ENCODE measurements around the gene TMEM108.

The TMEM108 gene

DNA sequence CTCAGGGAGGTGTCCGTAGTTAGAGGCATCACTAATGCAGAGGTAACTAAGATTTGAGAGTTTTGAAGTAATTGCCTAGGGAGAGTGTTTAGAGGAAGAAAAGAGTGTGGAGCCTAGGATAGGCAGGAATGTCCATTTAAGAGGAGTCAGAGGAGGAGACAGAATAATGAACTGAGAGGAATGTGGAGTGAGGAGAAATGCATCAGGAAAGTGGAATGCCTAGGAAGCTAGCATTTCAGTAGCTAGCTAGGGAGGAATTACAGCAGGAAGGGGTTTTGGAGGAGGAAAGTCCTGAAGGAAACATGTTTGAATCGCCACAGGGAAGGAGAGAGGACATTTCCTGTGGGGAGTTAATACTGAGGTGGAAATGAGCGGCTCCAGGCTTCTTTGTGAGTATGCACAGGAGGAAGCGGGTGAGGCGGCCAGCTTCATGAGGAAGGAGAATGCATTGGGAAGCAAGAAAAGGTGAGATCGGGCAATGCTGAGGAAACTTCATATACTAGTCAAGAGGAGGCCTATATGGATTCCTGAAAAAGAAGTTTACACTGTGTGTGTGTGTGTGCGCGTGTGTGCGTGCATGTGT lies 154.3 kb downstream of the TMEM108 start:
- Histone ChIP-seq H3K4me3 (ENCODE audit: low read depth, low read length) (no peak overlapping the region), H3K4me1 (ENCODE audit: control insufficient read depth, insufficient read depth, low read length, unreplicated experiment) (no peaks in the 10 kb centered on the region), H2AFZ (ENCODE audit: low read length, unreplicated experiment) (no peak overlapping the region), H3K27me3 (ENCODE audit: insufficient read depth, low read length) (peaks cover 12% of the 10 kb centered on the region; the same call in 1 of the 2 replicates), H3K27ac (ENCODE audit: low read depth, low read length) (no peak overlapping the region), H3K36me3 (ENCODE audit: insufficient read depth, low read length) (no peaks in the 10 kb centered on the region), H3K79me2 (ENCODE audit: control insufficient read depth, insufficient read depth, low read length, unreplicated experiment) (no peaks in the 10 kb centered on the region)

DNA sequence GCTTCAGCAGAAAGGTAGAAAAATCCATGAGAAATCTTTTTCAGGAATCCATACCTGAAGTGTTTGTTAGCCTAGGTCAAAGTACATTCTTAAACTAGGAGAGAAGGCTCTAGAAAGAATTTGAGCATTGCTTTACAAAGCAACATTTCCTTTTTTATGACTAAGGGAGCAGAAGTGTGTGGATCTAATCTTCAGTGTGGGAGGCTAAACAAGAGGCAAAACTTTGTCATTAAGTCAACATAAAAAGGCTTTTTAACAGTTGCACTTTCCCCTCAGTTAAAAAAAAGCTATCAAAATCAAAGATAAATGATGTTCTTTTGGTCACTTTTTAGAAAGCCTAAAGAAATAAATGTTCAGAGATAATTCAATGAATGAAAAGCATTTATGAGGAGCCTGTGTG lies 154.8 kb downstream of the TMEM108 start:
- H3K4me3 ChIP-seq (ENCODE audit: low read depth, low read length): no peak overlapping the region
- H3K4me1 ChIP-seq (ENCODE audit: control insufficient read depth, insufficient read depth, low read length, unreplicated experiment): no peaks in the 10 kb centered on the region
- H2AFZ ChIP-seq (ENCODE audit: low read length, unreplicated experiment): no peak overlapping the region
- H3K27me3 ChIP-seq (ENCODE audit: insufficient read depth, low read length): peaks cover 12% of the 10 kb centered on the region; the same call in 1 of the 2 replicates
- H3K27ac ChIP-seq (ENCODE audit: low read depth, low read length): no peak overlapping the region
- no peaks in the 10 kb centered on the region for H3K79me2 ChIP-seq (ENCODE audit: control insufficient read depth, insufficient read depth, low read length, unreplicated experiment)
- H3K36me3 ChIP-seq (ENCODE audit: insufficient read depth, low read length): no peaks in the 10 kb centered on the region

DNA sequence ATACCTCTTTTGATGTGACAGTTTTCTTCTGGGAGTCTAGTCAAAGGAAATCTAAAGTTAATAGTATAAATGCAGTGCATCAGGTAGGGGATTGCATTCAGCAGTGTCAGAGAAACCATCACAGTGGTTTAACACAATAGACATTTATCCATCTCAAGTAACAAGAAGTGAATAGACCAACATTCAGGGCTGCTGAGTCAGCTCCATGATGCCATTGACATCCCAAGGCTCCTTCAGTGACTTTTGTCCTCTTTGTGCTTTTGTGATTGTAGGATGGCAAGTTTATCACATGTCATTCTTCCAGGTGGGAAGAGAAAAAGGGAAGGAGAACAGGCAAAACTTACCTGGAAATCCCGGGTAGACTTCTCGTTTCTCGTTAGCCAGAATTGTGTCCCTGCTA lies 158.3 kb downstream of the TMEM108 start:
- H3K4me1 ChIP-seq (ENCODE audit: control insufficient read depth, insufficient read depth, low read length, unreplicated experiment): no peaks in the 10 kb centered on the region
- no peak overlapping the region for H3K27ac ChIP-seq (ENCODE audit: low read depth, low read length)
- peaks cover 3% of the 10 kb centered on the region; the same call in 1 of the 2 replicates for H3K27me3 ChIP-seq (ENCODE audit: insufficient read depth, low read length)
- H3K79me2 ChIP-seq (ENCODE audit: control insufficient read depth, insufficient read depth, low read length, unreplicated experiment): no peaks in the 10 kb centered on the region
- no peaks in the 10 kb centered on the region for H3K36me3 ChIP-seq (ENCODE audit: insufficient read depth, low read length)
- no peak overlapping the region for H2AFZ ChIP-seq (ENCODE audit: low read length, unreplicated experiment)
- no peak overlapping the region for H3K4me3 ChIP-seq (ENCODE audit: low read depth, low read length)

DNA sequence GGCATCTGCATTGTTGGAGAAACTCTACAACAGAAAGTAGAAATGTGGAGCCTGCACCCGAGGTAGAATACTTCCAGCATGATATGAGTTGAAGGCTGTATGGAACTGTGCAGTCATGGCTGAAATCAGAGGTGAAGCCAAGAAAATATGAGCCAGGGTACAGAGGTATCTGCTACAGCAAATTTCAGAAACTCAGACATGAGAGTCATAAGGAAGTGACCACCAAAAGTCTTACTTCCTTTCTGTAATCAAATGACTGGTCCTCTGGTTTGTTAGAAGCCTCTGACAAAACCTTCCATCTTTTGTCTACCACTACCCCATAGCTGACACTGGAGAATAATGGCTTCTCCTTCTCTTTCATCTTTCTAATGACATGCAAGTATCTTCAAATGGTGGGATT lies 159.4 kb downstream of the TMEM108 start:
- Histone ChIP-seq H3K27me3 (ENCODE audit: insufficient read depth, low read length) (no peaks in the 10 kb centered on the region; the same call in 1 of the 2 replicates), H3K36me3 (ENCODE audit: insufficient read depth, low read length) (no peaks in the 10 kb centered on the region), H3K79me2 (ENCODE audit: control insufficient read depth, insufficient read depth, low read length, unreplicated experiment) (no peaks in the 10 kb centered on the region), H2AFZ (ENCODE audit: low read length, unreplicated experiment) (no peak overlapping the region), H3K4me1 (ENCODE audit: control insufficient read depth, insufficient read depth, low read length, unreplicated experiment) (no peaks in the 10 kb centered on the region), H3K4me3 (ENCODE audit: low read depth, low read length) (no peak overlapping the region), H3K27ac (ENCODE audit: low read depth, low read length) (no peak overlapping the region)

DNA sequence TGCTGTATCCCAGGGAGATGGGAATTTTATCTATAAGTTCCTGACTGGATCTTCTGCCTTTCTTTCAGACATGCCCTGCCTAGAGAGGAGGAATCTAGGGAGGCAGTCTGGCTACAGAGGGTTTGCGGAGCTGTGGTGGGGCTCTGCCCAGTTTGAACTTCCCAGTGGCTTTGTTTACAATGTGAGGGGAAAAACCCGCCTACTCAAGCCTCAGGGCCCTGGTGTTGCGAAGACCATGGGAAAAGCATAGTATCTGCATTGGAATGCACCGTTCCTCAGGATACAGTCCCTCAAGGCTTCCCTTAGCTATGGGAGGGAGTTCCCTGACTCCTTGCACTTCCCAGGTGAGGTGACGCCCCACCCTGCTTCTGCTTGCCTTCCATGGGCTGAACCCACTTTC lies 168.7 kb downstream of the TMEM108 start:
- no peaks in the 10 kb centered on the region for H3K4me1 ChIP-seq (ENCODE audit: control insufficient read depth, insufficient read depth, low read length, unreplicated experiment)
- no peaks in the 10 kb centered on the region for H3K79me2 ChIP-seq (ENCODE audit: control insufficient read depth, insufficient read depth, low read length, unreplicated experiment)
- no peaks in the 10 kb centered on the region for H3K27me3 ChIP-seq (ENCODE audit: insufficient read depth, low read length)
- H3K27ac ChIP-seq (ENCODE audit: low read depth, low read length): no peak overlapping the region
- no peak overlapping the region for H2AFZ ChIP-seq (ENCODE audit: low read length, unreplicated experiment)
- no peak overlapping the region for H3K4me3 ChIP-seq (ENCODE audit: low read depth, low read length)
- no peaks in the 10 kb centered on the region for H3K36me3 ChIP-seq (ENCODE audit: insufficient read depth, low read length)

DNA sequence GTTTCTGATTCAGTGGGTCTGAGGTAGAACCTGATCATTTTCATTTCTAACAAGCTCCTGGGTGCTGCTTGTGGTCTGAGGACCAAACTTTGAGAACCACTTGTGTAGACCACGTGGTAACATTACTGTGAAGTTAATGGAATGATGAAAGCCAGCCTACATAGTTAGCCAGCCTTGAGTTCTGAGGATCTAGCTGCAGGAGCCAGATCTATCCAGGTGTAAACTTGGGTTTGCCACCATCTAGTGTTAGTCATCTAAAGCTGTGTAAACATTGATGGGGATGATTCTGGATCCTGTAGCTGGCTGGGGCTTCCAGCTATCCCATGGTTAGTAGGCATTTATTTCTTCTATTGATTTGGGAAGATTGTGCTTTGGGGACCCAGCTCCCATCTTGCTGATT lies 170.0 kb downstream of the TMEM108 start:
- Histone ChIP-seq H3K36me3 (ENCODE audit: insufficient read depth, low read length) (no peaks in the 10 kb centered on the region), H3K4me3 (ENCODE audit: low read depth, low read length) (no peak overlapping the region), H3K27me3 (ENCODE audit: insufficient read depth, low read length) (no peaks in the 10 kb centered on the region), H3K79me2 (ENCODE audit: control insufficient read depth, insufficient read depth, low read length, unreplicated experiment) (no peaks in the 10 kb centered on the region), H3K27ac (ENCODE audit: low read depth, low read length) (no peak overlapping the region), H3K4me1 (ENCODE audit: control insufficient read depth, insufficient read depth, low read length, unreplicated experiment) (no peaks in the 10 kb centered on the region), H2AFZ (ENCODE audit: low read length, unreplicated experiment) (no peak overlapping the region)

DNA sequence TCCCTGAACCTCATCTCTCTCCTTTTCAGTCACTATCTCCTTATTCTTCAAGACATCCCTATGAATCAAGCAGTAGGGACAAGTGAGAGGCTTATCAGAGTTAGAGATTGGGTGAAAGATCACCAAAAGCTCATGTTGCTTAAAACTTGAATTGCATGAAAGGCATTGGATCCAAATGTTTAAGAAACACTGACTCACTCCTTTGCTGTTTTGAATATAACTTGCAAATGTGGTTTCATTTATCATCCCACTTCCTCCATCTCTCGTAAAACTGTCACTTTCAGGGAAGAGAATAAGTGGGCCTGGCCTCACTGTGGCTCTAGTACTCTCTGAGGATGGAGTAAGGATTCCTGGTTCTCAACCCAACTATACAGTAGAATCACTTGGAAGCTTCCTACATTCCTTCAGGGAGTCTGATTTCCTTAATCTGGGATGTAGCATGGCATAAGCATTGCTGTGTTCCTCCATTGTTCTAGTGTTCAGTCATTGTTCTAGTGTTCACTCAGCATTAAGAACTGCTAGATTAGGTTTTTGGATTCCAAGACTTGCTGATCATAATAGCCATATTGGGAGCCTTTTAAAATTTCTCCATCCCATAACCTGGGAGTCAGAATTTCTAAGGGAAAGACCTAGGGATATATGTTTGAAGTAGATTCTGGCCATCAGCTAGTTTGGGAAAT lies 171.8 kb downstream of the TMEM108 start:
- Histone ChIP-seq H3K4me3 (ENCODE audit: low read depth, low read length) (no peak overlapping the region), H3K27ac (ENCODE audit: low read depth, low read length) (no peak overlapping the region), H3K4me1 (ENCODE audit: control insufficient read depth, insufficient read depth, low read length, unreplicated experiment) (no peaks in the 10 kb centered on the region)

DNA sequence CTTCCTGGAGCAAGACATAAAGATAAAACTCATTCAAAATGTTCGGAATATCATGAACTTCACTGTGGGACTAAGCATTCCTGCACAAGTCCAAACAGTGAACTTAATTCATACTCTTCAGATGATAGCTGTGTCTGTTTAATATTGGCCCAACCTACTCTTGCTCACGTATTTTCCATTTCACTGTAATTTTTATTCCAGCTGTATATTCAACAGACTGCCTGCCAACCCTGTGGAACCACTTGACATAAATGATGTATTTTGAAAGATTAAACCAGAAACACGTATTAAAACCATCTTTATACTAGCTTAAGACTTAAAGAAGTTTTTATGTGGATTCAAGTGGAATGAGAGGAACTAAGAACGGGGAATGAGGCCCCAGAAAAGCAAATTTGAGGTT lies 172.5 kb downstream of the TMEM108 start:
- Histone ChIP-seq H3K27ac (ENCODE audit: low read depth, low read length) (no peak overlapping the region), H3K27me3 (ENCODE audit: insufficient read depth, low read length) (no peaks in the 10 kb centered on the region), H3K4me3 (ENCODE audit: low read depth, low read length) (no peak overlapping the region)

More for the DNA sequence above, 171.8 kb downstream of the TMEM108 start:
- no peaks in the 10 kb centered on the region for H3K27me3 ChIP-seq (ENCODE audit: insufficient read depth, low read length)
- H3K36me3 ChIP-seq (ENCODE audit: insufficient read depth, low read length): no peaks in the 10 kb centered on the region
- no peak overlapping the region for H2AFZ ChIP-seq (ENCODE audit: low read length, unreplicated experiment)
- H3K79me2 ChIP-seq (ENCODE audit: control insufficient read depth, insufficient read depth, low read length, unreplicated experiment): no peaks in the 10 kb centered on the region

DNA sequence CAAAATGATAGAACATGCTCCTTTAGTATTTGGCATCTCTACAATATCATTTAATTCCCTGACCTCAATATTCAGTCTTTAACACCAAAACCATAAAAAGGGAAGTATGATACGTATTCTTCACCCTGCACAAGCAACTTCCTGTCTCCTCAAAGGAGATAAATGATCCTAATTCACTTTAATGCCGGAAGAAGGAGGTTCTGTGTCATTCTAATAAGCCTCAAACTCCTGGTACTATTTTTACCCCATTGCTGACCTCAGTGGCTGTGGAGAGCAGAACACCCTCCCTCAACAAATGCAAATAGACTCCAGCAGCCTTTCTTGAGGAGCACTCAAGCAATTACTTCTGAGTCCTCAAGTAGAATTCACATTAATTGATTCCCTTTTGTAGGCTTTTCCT lies 173.3 kb downstream of the TMEM108 start:
- Histone ChIP-seq H3K4me3 (ENCODE audit: low read depth, low read length) (no peak overlapping the region), H3K27me3 (ENCODE audit: insufficient read depth, low read length) (no peaks in the 10 kb centered on the region), H3K27ac (ENCODE audit: low read depth, low read length) (no peak overlapping the region), H2AFZ (ENCODE audit: low read length, unreplicated experiment) (no peak overlapping the region), H3K4me1 (ENCODE audit: control insufficient read depth, insufficient read depth, low read length, unreplicated experiment) (no peaks in the 10 kb centered on the region), H3K79me2 (ENCODE audit: control insufficient read depth, insufficient read depth, low read length, unreplicated experiment) (no peaks in the 10 kb centered on the region), H3K36me3 (ENCODE audit: insufficient read depth, low read length) (no peaks in the 10 kb centered on the region)

More for the DNA sequence above, 172.5 kb downstream of the TMEM108 start:
- no peaks in the 10 kb centered on the region for H3K4me1 ChIP-seq (ENCODE audit: control insufficient read depth, insufficient read depth, low read length, unreplicated experiment)
- H3K79me2 ChIP-seq (ENCODE audit: control insufficient read depth, insufficient read depth, low read length, unreplicated experiment): no peaks in the 10 kb centered on the region
- H3K36me3 ChIP-seq (ENCODE audit: insufficient read depth, low read length): no peaks in the 10 kb centered on the region
- H2AFZ ChIP-seq (ENCODE audit: low read length, unreplicated experiment): no peak overlapping the region

DNA sequence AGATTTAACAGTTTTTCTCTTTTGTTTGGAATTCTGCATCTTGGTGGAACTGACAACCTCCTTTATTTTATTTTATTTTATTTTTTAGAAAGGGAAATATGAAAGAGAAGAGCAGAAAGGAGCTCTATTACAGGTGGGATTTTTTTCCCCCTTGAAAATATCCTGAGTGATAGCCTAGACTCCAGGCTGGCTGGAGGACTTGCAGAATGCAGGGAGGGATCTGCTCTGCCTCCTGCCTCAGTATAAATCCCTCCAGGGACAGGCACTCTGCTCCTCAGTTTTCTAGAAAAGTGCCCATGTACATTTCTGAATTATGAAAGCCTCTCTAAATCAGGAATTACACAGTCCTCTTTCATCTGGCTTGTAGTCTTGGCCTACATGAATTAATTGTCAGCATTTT lies 173.7 kb downstream of the TMEM108 start:
- H2AFZ ChIP-seq (ENCODE audit: low read length, unreplicated experiment): no peak overlapping the region
- H3K27me3 ChIP-seq (ENCODE audit: insufficient read depth, low read length): no peaks in the 10 kb centered on the region
- no peak overlapping the region for H3K4me3 ChIP-seq (ENCODE audit: low read depth, low read length)
- no peak overlapping the region for H3K27ac ChIP-seq (ENCODE audit: low read depth, low read length)
- no peaks in the 10 kb centered on the region for H3K36me3 ChIP-seq (ENCODE audit: insufficient read depth, low read length)
- H3K79me2 ChIP-seq (ENCODE audit: control insufficient read depth, insufficient read depth, low read length, unreplicated experiment): no peaks in the 10 kb centered on the region
- no peaks in the 10 kb centered on the region for H3K4me1 ChIP-seq (ENCODE audit: control insufficient read depth, insufficient read depth, low read length, unreplicated experiment)

DNA sequence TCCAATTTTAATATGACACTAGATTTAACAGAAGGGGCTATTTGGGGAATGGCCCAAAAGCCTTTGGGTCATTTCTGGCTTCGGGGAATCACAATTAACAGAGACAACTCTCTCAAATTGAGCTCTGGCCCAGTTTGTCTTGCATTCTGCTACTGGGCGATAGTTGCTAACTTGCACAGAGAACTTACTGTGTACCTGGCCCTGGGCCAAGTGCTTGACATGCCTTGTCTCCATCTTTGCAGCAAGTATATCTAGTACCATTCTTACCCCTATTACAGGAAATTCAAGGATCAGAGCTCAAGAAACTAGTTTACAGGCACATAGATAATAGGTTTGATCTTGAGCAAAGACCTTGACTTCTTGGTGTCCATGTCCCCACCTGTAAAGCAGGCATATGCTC lies 175.7 kb downstream of the TMEM108 start:
- Histone ChIP-seq H3K27me3 (ENCODE audit: insufficient read depth, low read length) (no peaks in the 10 kb centered on the region), H3K36me3 (ENCODE audit: insufficient read depth, low read length) (no peaks in the 10 kb centered on the region), H3K79me2 (ENCODE audit: control insufficient read depth, insufficient read depth, low read length, unreplicated experiment) (no peaks in the 10 kb centered on the region), H3K27ac (ENCODE audit: low read depth, low read length) (no peak overlapping the region), H3K4me3 (ENCODE audit: low read depth, low read length) (no peak overlapping the region), H3K4me1 (ENCODE audit: control insufficient read depth, insufficient read depth, low read length, unreplicated experiment) (no peaks in the 10 kb centered on the region), H2AFZ (ENCODE audit: low read length, unreplicated experiment) (no peak overlapping the region)
